Bone marrow (tissue), 2 donors: ENCODE results near the gene TPI1.
A peak's percentile ranks its signal among the peaks of the same experiment; 100 is the strongest.
"Not testable (repeated sequence)": the region's sequence is repeated elsewhere in the genome, so short reads cannot be mapped to it uniquely, and the experiment has no call there.

Experiments
- DNase-seq, 2 donors: peaks; one replicate each; lab custom pipeline; 2025; lab: John Stamatoyannopoulos, UW

The TPI1 gene

GRCh38 chr12:6869049-6870021 is 2.0 kb downstream of the TPI1 start:
- DNase-seq, result peak; percentile 45 to 77

GRCh38 chr12:6870304-6870703 is 3.0 kb downstream of the TPI1 start:
- DNase-seq, result not testable (repeated sequence)

- no peak for DNase-seq
Measured at GRCh38 chr12:6871052-6871957, 4.0 kb downstream of the TPI1 start.

DNA sequence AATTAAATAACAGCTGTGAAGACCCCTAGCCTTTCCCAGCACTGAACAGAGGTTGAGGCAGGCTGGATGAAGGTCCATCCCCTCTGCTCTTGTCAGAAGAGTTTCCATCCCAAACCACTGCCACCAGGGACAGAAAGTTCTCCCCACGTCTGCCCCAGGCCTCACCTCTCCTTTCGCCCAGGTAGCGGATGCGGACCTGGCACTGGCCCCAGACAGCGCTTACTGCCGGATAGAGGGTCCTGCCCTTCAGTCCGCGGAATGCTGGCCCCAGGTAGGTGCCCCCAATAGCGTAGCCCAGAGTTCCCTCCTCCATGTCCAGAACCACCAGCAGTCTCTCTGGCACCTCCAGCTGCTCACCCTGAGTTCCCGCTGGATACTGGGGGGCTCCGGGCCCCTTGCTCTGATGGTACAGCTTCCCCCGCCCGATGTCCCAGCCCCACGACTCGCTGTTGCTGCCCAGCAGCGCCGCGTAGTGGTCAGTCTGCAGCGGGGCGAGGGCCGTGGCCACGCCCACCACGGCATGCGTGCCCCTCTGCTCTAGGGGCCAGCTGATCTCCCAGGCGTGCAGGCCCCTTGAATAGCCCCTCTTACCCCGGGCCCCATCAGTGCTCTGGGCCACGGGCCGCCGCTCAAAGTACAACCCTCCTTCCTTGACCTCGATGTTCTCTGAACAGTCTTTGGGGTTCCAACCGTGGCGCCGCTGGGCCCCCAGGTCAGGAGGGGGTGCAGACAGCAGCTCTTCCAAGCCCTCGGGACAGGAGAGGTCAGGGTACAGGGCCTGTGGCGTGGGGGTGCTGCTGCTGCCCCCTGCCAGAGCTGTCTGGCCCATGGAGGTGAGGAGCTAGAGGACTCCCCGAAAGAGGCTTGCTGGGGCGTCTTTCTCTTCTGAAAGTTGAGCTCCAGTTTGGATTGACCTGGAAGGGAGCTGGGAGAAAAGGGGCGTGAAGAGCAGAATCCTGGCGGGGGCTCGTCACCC is 5.0 kb downstream of the TPI1 start:
- peak; percentile 29 to 62 for DNase-seq

- peak; percentile 88 for DNase-seq
Measured at GRCh38 chr12:6873094-6874014, 6.0 kb downstream of the TPI1 start, which contains the start of gene SPSB2. TSS of gene SPSB2 (minus strand) at chr12:6873303. CDS start at chr12:6872901, 402 bp downstream.

- not testable (repeated sequence) for DNase-seq
Measured at GRCh38 chr12:6874015-6874368, 6.7 kb downstream of the TPI1 start.

- not testable (repeated sequence) for DNase-seq
Measured at GRCh38 chr12:6879824-6880223, 12.5 kb downstream of the TPI1 start.

DNA sequence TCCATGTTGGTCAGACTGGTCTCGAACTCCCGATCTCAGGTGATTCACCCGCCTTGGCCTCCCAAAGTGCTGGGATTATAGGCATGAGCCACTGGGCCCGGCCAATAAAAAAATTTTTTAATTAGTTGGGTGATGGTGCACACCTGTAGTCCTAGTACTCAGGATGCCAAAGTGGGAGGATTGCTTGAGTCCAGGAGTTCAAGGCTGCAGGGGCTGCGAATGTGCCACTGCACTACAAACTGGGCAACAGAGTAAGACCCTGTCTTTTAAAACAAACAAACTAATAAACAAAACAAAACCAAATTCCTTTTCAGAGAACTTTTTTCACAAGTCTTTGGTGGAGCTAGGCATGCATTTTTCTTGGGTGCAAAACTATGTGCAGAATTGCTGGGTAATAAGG is 15.9 kb downstream of the TPI1 start:
- DNase-seq, result no peak

DNA sequence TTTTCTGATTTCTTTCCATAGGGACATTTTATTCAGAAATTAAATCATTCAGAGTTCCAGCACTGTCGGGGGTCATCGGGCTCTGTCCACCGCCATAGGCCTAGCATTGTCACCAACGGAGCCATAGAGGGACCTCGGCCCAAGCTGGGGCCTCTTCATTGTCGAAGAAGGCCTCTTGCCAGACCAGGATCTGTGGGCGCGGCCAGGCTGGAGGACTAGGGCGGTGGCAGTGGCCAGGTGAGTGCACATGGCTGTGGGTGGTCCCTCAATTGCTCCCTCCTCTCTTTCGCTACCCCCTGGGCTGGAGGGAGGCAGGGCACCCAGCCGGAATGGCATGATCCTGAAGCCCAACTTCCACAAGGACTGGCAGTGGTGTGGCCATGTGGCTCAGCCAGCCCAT is 16.4 kb downstream of the TPI1 start:
- DNase-seq, result no peak

DNA sequence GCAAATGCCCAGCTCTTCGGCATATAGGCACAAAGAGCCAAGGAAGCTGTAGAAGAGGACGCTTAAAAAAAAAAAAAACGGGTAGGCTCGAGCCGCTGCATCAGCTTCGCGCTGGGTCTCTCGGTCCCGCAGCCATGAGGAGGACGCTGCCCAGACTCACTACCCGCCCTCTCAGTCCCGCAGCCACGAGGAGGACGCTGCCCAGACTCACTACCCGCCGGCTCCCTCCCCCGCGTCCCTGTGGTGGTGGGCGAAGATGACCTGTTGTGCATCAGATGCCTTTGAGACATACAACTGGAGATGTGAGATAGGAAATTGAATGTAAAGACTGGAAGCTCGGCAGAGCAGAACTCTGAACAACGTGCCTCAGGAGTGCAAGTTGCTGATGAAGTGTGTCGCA is 17.2 kb downstream of the TPI1 start:
- no peak for DNase-seq

GRCh38 chr12:6886206-6886999 is 19.1 kb downstream of the TPI1 start:
- not testable (repeated sequence) for DNase-seq

DNA sequence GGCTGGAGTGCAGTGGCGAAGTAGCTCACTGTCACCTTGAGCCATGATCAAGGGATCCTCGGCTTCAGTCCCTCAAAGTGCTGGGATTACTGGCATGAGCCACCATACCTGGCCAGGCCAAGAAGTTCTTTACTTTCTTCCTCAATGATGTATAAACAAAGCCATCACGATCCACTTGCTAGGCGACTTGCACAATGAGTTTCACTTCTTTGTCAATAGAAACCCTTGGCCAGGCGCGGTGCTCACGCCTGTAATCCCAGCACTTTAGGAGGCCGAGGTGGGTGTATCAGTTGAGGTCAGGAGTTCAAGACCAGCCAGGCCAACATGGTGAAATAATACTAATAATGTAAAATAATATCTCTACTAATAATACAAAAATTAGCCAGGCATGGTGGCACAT is 20.1 kb downstream of the TPI1 start:
- no peak for DNase-seq

- DNase-seq, result no peak
Measured at GRCh38 chr12:6888360-6888759, 21.0 kb downstream of the TPI1 start.

GRCh38 chr12:6888794-6889193 is 21.5 kb downstream of the TPI1 start:
- not testable (repeated sequence) for DNase-seq

DNA sequence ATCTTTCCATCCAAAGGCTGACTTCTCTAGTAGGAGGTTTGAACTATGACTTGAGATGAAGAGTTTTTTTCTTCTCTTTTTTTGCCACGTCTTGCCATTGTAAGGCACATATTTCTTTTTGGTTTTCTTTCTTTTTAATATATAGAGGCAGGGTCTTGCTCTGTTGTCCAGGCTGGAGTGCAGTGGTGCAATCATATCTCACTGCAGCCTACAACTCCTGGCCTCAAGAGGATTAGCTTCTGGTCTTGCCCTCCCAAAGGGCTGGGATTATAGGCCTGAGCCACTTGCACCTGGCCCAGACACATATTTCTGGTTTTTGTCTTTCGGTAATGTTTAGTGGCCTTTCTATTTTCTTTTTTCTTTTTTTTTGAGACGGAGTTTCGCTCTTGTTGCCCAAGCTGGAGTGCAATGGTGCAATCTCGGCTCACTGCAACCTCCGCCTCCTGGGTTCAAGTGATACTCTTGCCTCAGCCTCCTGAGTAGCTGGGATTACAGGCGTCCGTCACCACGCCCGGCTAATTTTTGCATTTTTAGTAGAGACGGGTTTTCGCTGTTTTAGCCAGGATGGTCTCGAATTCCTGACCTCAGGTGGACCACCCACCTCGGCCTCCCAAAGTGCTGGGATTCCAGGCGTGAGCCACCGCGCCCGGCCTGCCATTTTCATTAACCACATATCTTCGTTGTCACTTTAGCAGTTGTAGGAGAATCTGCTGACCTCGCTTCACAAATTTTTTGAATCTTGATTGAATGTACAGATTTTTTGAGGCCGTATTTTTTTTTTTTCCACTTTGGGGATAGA is 22.6 kb downstream of the TPI1 start:
- DNase-seq, result not testable (repeated sequence)

GRCh38 chr12:6890789-6891645 is 23.7 kb downstream of the TPI1 start:
- peak; percentile 94 to 100 for DNase-seq

DNA sequence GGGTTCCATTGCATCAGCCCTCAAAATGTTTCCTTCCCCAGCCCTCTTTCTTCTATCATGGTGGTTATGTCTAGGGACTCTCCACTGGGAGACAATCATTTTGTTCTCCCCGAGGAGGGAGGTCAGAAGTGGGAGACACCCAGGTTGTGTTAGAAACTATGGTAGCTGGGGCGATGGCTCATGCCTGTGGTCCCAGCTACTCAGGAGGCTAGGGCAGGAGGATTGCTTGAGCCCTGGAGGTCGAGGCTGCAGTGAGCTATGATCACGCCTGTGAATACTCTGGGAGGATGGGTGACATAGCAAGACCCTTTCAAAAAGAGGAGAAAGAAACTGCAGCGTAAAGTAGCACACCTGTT is 24.3 kb downstream of the TPI1 start:
- no peak for DNase-seq

DNA sequence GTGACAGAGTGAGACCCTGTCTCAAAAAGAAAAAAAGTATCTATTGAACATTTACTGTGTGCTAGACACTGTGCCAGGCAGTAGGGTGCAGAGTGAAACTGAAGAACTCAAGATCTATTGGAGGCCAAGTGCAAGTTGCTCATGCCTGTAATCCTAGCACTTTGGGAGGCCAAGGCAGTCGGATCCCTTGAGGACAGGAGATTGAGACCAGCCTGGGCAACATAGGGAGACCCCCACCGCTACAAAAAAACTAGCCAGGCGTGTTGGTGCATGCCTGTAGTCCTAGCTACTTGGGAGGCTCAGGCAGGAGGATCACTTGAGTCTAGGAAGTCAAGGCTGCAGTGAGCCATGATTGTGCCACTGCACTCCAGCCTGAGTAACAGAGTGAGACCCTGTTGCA is 25.4 kb downstream of the TPI1 start:
- DNase-seq, result not testable (repeated sequence)
